Colonic mucosa (tissue), 4 donors: Measurements from ENCODE around the gene PEG3. TPM values are rescaled to one million over a fixed set of nuclear protein-coding genes. Genes with fewer than 3 reads are reported as not detected.

Experiments
- DNase-seq: peaks from one replicate; pipeline ENCODE4 v3.0.0-alpha.2; 2020
- H3K27ac ChIP-seq: fragments of 200-600 bp; one replicate; pipeline ENCODE4 v1.8.0; 2021
- H3K27me3 ChIP-seq: fragments of 200-600 bp; one replicate; pipeline ENCODE4 v1.8.0; 2021
- H3K36me3 ChIP-seq: fragments of 200-600 bp; one replicate; pipeline ENCODE4 v1.8.0; 2021
- H3K4me1 ChIP-seq: fragments of 200-600 bp; one replicate; pipeline ENCODE4 v1.8.0; 2021; ENCODE audit warnings: mild to moderate bottlenecking
- H3K4me3 ChIP-seq: fragments of 200-600 bp; one replicate; pipeline ENCODE4 v1.8.0; 2021
- H3K9ac ChIP-seq, 2 donors: one replicate each; pipeline ENCODE4 v1.7.0; 2013; ENCODE audit warnings: control low read depth in 2 of 2, low read depth in 2 of 2, low read length in 2 of 2
- H3K9me3 ChIP-seq: fragments of 200-600 bp; one replicate; pipeline ENCODE4 v1.8.0; 2021
- intact Hi-C: fragments of 100-400 bp; cut with DNase I; formaldehyde crosslinking; loops from one replicate; pipeline ENCODE4 v1.14.1; 2022
- total RNA-seq, 2 donors: library from RNA; stranded (reverse); fragmentation: NEBNext Ultra II Directional in 1 of 2; extraction: Animal tissue kit (Norgen Biotek cat#: 25700) in 1 of 2; gene quantifications; one replicate each; pipeline ENCODE4 v1.2.1, GENCODE V29; 2021
- TF ChIP-seq, protein P1 (sequence below): fragments of 200-600 bp; IDR thresholded peaks from one replicate; pipeline ENCODE4 v1.8.0; 2022; ENCODE audit warnings: antibody characterized with exemption, mild to moderate bottlenecking
- donor health status: healthy.
- donor health status: DM: no; HTN: no; CAD: no.
- donor health status: DM: no; HTN: no; CAD: no.

The PEG3 gene
- total RNA-seq, 2 donors from 2014 or later = 1.4 to 2.8 TPM

DNA sequence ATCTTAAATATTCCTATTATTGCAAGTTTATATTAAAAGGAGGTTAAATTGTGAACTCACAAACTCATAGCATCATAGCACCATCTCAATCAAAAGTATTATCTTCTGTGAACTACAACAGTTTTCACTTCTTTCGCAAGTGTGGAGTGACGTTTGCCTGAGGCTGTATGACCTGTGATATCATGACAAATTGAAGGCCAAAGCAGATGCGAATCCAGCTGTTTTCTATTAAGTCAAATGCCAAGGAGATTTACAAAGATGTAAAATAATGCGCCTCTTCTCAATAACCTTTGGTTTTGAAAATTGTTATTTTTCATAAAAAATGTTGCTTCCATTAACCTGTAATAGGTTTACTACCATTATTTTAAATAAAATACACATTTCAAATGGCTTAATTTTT, 7.6 kb upstream of the PEG3 start:
- Histone ChIP-seq H3K9ac (no peak overlapping the region), H3K27me3 (no peaks in the 10 kb centered on the region), H3K27ac (no peak overlapping the region), H3K9me3 (no peaks in the 10 kb centered on the region), H3K4me1 (no peaks in the 10 kb centered on the region), H3K4me3 (no peak overlapping the region), H3K36me3 (no peaks in the 10 kb centered on the region)
- TF ChIP-seq, protein P1, sequence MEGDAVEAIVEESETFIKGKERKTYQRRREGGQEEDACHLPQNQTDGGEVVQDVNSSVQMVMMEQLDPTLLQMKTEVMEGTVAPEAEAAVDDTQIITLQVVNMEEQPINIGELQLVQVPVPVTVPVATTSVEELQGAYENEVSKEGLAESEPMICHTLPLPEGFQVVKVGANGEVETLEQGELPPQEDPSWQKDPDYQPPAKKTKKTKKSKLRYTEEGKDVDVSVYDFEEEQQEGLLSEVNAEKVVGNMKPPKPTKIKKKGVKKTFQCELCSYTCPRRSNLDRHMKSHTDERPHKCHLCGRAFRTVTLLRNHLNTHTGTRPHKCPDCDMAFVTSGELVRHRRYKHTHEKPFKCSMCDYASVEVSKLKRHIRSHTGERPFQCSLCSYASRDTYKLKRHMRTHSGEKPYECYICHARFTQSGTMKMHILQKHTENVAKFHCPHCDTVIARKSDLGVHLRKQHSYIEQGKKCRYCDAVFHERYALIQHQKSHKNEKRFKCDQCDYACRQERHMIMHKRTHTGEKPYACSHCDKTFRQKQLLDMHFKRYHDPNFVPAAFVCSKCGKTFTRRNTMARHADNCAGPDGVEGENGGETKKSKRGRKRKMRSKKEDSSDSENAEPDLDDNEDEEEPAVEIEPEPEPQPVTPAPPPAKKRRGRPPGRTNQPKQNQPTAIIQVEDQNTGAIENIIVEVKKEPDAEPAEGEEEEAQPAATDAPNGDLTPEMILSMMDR = no peak
- intact Hi-C loops = no loop called here
- DNase-seq = no peak

DNA sequence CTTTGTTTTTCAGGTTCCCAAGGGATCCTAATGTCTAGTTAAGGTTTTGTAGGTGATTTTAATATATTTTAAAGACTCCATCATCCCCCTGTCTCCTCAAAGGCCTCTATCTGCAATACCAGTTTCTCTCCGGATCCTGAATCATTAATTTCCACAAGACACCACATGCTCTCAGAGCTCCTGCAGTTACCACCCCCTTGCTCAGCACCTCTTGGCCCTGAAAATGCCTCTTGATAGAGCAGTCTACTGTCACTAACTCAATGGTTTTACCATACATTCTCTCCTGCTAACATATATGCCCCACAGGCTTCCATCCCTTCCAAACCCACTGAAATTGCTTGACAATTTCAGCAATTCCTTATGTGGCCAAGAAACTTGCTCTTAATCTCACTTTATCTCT, 1.9 kb upstream of the PEG3 start:
- no peak for DNase-seq
- TF ChIP-seq, protein P1 = no peak
- no peaks in the 10 kb centered on the region for H3K4me1 ChIP-seq
- no peaks in the 10 kb centered on the region for H3K36me3 ChIP-seq
- no peaks in the 10 kb centered on the region for H3K27me3 ChIP-seq
- no peak overlapping the region for H3K27ac ChIP-seq
- no peaks in the 10 kb centered on the region for H3K9me3 ChIP-seq
- no peak overlapping the region for H3K9ac ChIP-seq
- intact Hi-C loops = no loop called here
- H3K4me3 ChIP-seq = no peak overlapping the region

DNA sequence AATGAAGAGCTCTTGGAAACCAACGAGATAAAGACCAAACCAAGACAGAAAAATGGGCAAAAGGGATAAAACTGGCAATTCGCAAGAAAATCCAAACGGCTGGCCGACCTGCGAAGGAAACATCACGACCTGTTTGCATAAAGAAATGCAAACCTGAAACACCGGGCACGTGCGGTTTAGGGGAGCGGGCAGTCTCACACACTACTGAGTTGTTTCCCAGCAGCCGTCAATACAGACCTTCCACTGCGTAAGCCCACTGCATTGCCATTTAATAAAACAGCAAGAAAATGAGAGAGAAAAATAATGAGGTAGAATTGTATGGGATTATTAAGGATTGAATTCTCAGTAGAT, 642 bp upstream of the PEG3 start:
- no peaks in the 10 kb centered on the region for H3K9me3 ChIP-seq
- intact Hi-C loops = no loop called here
- H3K4me3 ChIP-seq = no peak overlapping the region
- H3K27ac ChIP-seq = no peak overlapping the region
- TF ChIP-seq, protein P1 = no peak
- no peaks in the 10 kb centered on the region for H3K27me3 ChIP-seq
- no peak overlapping the region for H3K9ac ChIP-seq
- no peaks in the 10 kb centered on the region for H3K36me3 ChIP-seq
- no peak for DNase-seq
- H3K4me1 ChIP-seq = no peaks in the 10 kb centered on the region

DNA sequence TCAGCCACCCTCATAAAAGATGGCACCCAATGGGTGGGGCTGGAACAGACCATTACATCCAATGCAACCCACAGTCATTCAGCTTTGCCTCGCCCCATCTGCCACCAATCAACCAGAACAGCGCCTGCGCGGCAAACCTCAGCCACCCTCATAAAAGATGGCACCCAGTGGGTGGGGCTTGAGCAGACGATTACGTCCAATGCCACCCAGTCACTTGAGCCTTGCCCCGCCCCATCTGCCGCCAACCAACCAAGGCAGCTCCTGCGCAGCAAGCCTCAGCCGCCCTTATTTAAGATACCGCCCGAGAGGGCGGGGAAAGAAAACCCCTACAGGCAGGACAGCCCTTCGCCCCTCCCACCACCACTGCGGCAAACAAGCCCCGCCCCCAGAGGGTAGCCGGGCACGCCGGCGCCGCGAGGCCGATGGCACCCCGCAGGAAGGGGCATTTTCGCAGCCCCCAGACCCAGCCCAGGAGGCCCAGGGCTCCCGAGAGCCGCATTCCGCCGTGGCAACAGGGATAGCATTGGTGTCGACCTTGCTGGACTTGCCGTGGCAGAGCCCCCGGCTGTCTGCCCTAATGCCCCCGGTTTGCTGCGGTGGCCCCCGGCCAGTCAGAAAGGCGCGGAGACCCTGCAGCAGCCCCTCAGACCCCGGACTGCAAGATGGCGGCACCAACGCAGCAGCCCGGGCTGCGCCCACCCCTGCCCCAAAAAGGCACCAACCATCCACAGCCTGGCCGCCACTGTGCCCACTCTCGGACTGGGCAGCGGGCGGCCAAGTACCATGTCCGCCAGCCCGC, 675 bp downstream of the PEG3 start:
- intact Hi-C loops = no loop called here
- no peaks in the 10 kb centered on the region for H3K36me3 ChIP-seq
- no peak overlapping the region for H3K27ac ChIP-seq
- H3K9me3 ChIP-seq = no peaks in the 10 kb centered on the region
- peak; percentile 68 for DNase-seq
- TF ChIP-seq, protein P1 = no peak
- no peaks in the 10 kb centered on the region for H3K4me1 ChIP-seq
- H3K4me3 ChIP-seq = peak overlapping the region; percentile 17
- H3K27me3 ChIP-seq = no peaks in the 10 kb centered on the region
- H3K9ac ChIP-seq = no peak overlapping the region

DNA sequence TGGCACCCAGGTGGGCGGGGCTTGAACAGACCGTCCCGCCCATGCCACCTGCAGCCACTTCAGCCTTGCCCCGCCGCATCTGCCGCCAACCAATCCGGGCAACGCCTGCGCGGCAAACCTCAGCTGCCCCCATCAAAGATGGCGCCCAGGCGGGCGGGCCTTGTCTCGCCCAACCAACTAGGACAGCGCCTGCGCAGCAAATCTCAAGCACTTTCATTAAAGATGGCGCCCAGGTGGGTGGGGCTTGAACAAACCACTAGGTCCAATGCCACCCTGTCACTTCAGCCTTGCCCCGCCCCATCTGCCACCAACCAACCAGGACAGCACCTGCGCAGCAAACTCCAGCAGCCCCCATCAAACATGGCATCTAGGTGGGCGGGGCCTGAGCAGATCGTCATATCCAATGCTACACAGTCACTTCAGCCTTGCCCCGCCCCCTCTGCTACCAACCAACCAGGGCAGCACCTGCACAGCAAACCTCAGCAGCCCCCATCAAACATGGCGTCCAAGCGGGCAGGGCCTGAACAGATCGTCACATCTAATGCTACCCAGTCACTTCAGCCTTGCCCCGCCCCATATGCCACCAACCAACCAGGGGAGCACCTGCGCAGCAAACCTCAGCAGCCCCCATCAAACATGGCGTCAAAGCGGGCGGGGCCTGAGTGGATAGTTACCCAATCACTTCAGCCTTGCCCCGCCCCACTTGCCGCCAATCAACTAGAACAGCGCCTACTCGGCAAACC, 1.4 kb downstream of the PEG3 start:
- Histone ChIP-seq H3K4me1 (no peaks in the 10 kb centered on the region), H3K27me3 (no peaks in the 10 kb centered on the region), H3K9me3 (no peaks in the 10 kb centered on the region), H3K4me3 (no peak overlapping the region), H3K9ac (no peak overlapping the region), H3K27ac (peak overlapping the region; percentile 40), H3K36me3 (no peaks in the 10 kb centered on the region)
- TF ChIP-seq, protein P1 = no peak
- intact Hi-C loops = no loop called here
- DNase-seq = peak; percentile 72
